22Rv1 (cell line): ENCODE measurements around the gene POLN.
"Not testable (repeated sequence)": the region's sequence is repeated elsewhere in the genome, so short reads cannot be mapped to it uniquely, and the experiment has no call there.

Source experiments
- ZFX ChIP-seq: fragments of 450-650 bp; IDR thresholded peaks from 2 replicates; pipeline ENCODE4 v1.6.1; 2017; ENCODE audit warnings: antibody characterized with exemption, borderline replicate concordance
- TF ChIP-seq, protein P1 (sequence below): fragments of 450-650 bp; IDR thresholded peaks from 2 replicates; pipeline ENCODE4 v1.5.1; 2017; ENCODE audit warnings: mild to moderate bottlenecking

DNA sequence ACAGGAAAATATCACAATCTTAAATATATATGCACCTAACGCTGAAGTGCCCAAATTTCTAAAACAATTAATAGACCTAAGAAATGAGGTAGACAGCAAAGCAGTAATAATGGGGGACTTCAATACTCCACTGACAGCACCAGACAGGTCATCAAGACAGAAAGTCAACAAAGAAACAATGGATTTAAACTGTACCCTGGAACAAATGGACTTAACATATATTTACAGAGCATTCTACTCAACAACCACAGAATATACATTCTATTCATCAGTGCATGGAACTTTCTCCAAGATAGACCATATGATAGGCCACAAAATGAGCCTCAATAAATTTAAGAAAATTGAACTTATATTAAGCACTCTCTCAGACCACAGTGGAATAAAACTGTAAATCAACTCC is 39.1 kb downstream of the POLN start:
- TF ChIP-seq, protein P1, sequence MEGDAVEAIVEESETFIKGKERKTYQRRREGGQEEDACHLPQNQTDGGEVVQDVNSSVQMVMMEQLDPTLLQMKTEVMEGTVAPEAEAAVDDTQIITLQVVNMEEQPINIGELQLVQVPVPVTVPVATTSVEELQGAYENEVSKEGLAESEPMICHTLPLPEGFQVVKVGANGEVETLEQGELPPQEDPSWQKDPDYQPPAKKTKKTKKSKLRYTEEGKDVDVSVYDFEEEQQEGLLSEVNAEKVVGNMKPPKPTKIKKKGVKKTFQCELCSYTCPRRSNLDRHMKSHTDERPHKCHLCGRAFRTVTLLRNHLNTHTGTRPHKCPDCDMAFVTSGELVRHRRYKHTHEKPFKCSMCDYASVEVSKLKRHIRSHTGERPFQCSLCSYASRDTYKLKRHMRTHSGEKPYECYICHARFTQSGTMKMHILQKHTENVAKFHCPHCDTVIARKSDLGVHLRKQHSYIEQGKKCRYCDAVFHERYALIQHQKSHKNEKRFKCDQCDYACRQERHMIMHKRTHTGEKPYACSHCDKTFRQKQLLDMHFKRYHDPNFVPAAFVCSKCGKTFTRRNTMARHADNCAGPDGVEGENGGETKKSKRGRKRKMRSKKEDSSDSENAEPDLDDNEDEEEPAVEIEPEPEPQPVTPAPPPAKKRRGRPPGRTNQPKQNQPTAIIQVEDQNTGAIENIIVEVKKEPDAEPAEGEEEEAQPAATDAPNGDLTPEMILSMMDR, result not testable (repeated sequence)
- not testable (repeated sequence) for TF ChIP-seq ZFX
